ENCODE measurements around the gene CAPN13. TPM values are rescaled to one million over a fixed set of nuclear protein-coding genes. Genes with fewer than 3 reads are reported as not detected.

CAPN13 gene
- total RNA-seq, 1 experiment from 2014 or later: not detected

DNA sequence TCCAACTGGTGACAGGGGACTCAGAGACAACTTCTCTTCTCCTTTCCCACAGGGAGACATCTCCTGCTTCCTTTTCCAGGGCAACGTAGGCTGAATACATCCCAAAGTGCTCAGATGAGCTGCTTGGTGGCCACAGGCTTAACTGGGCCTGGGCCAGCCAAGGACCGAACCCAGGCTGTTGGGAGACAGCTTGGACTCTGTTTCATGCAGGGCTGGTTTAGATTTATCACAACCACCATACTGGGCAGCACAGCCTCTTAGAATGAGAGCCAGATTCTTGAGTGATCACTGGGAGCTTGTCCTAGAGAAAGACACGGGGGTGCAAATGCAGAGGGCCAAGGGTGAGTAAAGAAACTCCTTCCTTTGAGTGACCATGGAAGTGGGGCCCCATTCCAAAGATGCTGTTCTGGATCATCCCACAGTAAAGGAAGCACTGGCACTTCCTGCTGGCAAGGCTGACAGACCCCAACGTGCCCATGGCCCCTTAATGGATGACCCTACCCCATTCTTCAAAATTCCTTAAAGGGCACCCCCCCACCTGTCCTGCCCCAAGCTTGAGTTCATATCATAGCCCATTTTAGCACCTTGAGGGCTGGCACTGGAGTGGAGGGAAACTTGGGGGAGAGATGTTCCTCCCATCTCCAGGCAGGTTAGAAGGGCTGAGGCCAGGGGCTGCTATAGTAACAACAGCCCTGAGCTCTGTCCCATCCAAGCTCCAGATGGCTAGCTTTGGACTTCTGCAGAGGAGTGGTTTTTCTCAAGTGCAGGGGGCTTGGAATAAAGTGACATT, 84.1 kb downstream of the CAPN13 start:
- Histone ChIP-seq H4K20me1 (ENCODE audit: insufficient read depth, low read depth, low read length) (no peaks in the 10 kb centered on the region), H3K9me3 (ENCODE audit: low read length) (no peaks in the 10 kb centered on the region), H3K4me1 (ENCODE audit: low read length) (no peaks in the 10 kb centered on the region), H3K4me2 (ENCODE audit: low read depth, low read length, poor library complexity, severe bottlenecking) (no peak overlapping the region), H3K36me3 (ENCODE audit: insufficient read depth, low read length) (no peaks in the 10 kb centered on the region), H3K27ac (ENCODE audit: low read length) (no peak overlapping the region), H3K9ac (ENCODE audit: low read length) (no peak overlapping the region), H2AFZ (ENCODE audit: low read length) (no peak overlapping the region), H3K79me2 (ENCODE audit: low read length) (no peaks in the 10 kb centered on the region), H3K27me3 (ENCODE audit: low read length) (no peaks in the 10 kb centered on the region), H3K4me3 (ENCODE audit: low read length) (no peak overlapping the region), H3K9me2 (replicated peaks; ENCODE audit: insufficient read depth, low read length) (no peaks in the 10 kb centered on the region)
- no peak for DNase-seq

DNA sequence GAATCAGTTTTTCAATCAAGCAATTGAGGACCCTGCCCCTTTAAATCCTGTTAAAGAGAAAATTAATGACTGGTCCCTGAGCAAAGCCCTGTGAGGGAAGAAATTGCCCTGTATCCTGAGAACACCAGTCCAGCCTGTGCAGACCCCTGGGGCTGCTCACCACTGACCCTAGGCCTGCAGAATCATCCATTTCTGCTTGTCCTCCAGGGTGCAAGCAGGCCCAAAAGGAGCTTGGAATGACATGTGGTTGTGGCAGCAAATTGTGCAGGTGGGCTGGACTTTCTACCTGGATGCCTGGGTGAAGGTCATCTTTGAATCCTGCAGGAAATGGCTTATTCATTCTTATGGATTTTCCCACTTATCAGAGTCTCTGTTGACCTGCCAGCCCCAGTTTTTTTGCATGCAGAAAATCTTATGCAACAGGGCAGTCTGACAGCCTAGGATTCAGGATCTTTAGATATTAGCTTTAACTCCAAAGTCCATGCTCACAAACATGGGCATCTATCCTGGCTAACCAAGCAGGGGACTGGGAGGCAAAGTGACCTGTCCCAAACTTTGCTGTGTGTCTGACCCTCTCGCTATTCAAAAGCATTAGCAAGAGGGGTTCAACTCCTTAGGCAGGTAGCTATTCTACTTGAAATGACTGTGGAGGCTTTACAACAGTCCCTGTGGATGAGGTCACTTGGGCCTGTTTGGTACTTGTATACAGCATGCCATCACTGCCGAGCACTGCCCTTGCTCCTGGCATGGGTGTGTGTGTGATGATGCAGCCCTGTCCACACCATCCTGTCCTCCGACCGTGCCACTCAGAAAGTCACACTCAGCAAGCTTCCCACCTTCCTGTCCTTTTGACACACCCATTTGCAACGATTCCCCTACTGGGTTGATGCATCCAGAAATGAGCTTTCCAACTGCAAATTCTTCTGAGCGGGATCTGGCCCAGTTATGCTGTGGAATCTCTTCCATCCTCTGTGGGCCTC, 85.3 kb downstream of the CAPN13 start:
- no peaks in the 10 kb centered on the region for H3K36me3 ChIP-seq (ENCODE audit: insufficient read depth, low read length)
- no peak overlapping the region for H2AFZ ChIP-seq (ENCODE audit: low read length)
- H3K4me1 ChIP-seq (ENCODE audit: low read length): no peaks in the 10 kb centered on the region
- H3K9ac ChIP-seq (ENCODE audit: low read length): no peak overlapping the region
- H3K79me2 ChIP-seq (ENCODE audit: low read length): no peaks in the 10 kb centered on the region
- H3K27ac ChIP-seq (ENCODE audit: low read length): no peak overlapping the region
- DNase-seq: no peak
- H3K27me3 ChIP-seq (ENCODE audit: low read length): no peaks in the 10 kb centered on the region
- H3K4me3 ChIP-seq (ENCODE audit: low read length): no peak overlapping the region
- H3K9me2 ChIP-seq (replicated peaks; ENCODE audit: insufficient read depth, low read length): no peaks in the 10 kb centered on the region
- no peaks in the 10 kb centered on the region for H4K20me1 ChIP-seq (ENCODE audit: insufficient read depth, low read depth, low read length)
- H3K9me3 ChIP-seq (ENCODE audit: low read length): no peaks in the 10 kb centered on the region
- H3K4me2 ChIP-seq (ENCODE audit: low read depth, low read length, poor library complexity, severe bottlenecking): no peak overlapping the region

DNA sequence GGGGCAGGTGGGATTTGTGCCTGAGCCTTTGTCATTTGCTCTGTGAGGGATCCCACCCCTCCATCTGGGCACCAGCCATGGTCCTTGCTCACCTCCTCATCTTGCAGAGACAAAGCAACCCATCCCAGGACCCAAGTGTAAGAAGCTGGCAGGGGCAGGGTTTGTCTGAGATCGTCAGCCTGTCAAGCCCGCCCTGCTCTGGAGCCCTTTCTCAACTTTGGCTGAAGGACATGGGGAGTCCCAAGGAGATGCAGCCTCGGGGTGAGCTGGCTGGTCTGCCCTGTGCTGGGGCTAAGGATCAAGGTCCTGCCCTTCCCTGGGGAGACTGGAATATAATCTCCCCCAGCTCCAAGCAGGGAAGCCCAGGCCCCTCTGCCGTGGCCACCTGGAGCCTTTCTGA, 86.0 kb downstream of the CAPN13 start:
- Histone ChIP-seq H3K4me1 (ENCODE audit: low read length) (no peaks in the 10 kb centered on the region), H4K20me1 (ENCODE audit: insufficient read depth, low read depth, low read length) (no peaks in the 10 kb centered on the region), H3K9me3 (ENCODE audit: low read length) (no peaks in the 10 kb centered on the region), H3K9ac (ENCODE audit: low read length) (no peak overlapping the region), H3K9me2 (replicated peaks; ENCODE audit: insufficient read depth, low read length) (no peaks in the 10 kb centered on the region), H3K27ac (ENCODE audit: low read length) (no peak overlapping the region), H2AFZ (ENCODE audit: low read length) (no peak overlapping the region), H3K79me2 (ENCODE audit: low read length) (no peaks in the 10 kb centered on the region), H3K36me3 (ENCODE audit: insufficient read depth, low read length) (no peaks in the 10 kb centered on the region), H3K4me3 (ENCODE audit: low read length) (no peak overlapping the region), H3K27me3 (ENCODE audit: low read length) (no peaks in the 10 kb centered on the region), H3K4me2 (ENCODE audit: low read depth, low read length, poor library complexity, severe bottlenecking) (no peak overlapping the region)
- DNase-seq: no peak

DNA sequence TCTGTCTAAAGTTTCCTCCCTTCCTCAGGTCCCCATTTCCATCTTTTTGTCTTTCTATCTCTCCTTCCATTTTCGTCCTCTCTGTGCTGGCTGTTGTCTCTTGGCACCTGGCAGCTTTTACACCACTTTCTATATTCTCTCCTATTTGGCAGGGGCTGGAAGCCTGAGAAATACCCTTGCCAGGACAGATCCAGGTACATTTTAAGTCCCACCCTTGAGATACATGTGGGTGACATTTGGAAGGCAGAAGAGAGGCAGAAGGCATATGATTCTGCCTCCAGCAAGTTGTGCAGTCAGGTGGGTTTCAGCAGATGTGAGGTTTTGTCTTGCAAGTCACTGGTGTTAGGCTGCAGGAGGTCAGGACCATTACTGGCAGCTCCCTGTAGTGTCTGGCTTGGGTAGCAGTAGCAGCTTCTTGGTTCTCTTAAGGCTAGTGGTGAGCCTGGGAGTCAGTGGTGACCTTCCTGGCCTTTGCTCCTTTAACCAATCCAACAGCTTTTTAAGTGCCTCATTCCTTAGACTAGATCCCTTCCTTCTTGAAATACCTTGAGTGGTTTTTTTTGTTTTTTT, 90.1 kb downstream of the CAPN13 start:
- Histone ChIP-seq H3K4me2 (ENCODE audit: low read depth, low read length, poor library complexity, severe bottlenecking) (no peak overlapping the region), H3K4me3 (ENCODE audit: low read length) (no peak overlapping the region), H3K79me2 (ENCODE audit: low read length) (no peaks in the 10 kb centered on the region), H3K36me3 (ENCODE audit: insufficient read depth, low read length) (no peaks in the 10 kb centered on the region), H2AFZ (ENCODE audit: low read length) (no peak overlapping the region), H3K27me3 (ENCODE audit: low read length) (no peaks in the 10 kb centered on the region), H3K27ac (ENCODE audit: low read length) (no peak overlapping the region), H4K20me1 (ENCODE audit: insufficient read depth, low read depth, low read length) (no peaks in the 10 kb centered on the region), H3K9ac (ENCODE audit: low read length) (no peak overlapping the region), H3K4me1 (ENCODE audit: low read length) (no peaks in the 10 kb centered on the region), H3K9me2 (replicated peaks; ENCODE audit: insufficient read depth, low read length) (no peaks in the 10 kb centered on the region), H3K9me3 (ENCODE audit: low read length) (no peaks in the 10 kb centered on the region)
- no peak for DNase-seq

DNA sequence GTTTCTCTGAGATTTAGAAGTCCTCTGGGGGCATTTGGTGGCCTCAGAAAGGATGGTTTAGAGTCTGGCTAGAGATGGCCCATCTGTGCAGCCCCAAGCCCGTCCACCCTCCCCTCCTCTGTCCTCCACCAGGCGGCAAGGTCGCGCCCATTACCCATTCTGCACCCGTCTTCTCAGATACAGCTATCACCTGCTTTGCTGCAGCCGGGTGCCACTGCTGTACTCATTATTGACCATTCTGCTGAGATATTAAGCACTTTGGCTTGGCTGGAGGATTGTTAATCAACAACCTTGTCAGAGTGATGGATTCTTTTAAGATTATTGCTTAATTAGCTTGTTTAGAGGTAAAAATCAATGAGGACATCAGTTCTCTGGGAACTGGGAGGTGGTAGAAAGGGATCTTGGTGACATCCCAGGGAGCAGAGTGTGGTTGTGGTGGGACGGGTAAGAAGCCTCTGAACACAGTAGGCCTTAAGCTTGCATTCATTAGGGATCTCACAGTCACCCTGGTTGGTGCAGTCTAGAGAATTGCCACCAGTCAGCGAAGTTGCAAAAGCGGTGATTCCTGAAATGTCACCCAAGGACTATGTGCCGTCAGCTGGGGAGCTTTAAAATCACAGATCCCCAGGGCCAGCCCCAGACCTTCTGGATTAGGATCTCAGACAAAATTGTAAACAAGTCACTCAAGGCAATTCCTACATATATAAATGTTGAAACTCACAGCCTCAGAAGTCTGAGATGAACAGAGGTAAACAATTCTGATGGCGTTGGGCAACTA, 90.9 kb downstream of the CAPN13 start:
- Histone ChIP-seq H4K20me1 (ENCODE audit: insufficient read depth, low read depth, low read length) (no peaks in the 10 kb centered on the region), H3K36me3 (ENCODE audit: insufficient read depth, low read length) (no peaks in the 10 kb centered on the region), H3K4me3 (ENCODE audit: low read length) (no peak overlapping the region), H3K27me3 (ENCODE audit: low read length) (no peaks in the 10 kb centered on the region), H3K4me1 (ENCODE audit: low read length) (no peaks in the 10 kb centered on the region), H2AFZ (ENCODE audit: low read length) (no peak overlapping the region), H3K79me2 (ENCODE audit: low read length) (no peaks in the 10 kb centered on the region), H3K9me2 (replicated peaks; ENCODE audit: insufficient read depth, low read length) (no peaks in the 10 kb centered on the region), H3K9me3 (ENCODE audit: low read length) (no peaks in the 10 kb centered on the region), H3K4me2 (ENCODE audit: low read depth, low read length, poor library complexity, severe bottlenecking) (no peak overlapping the region), H3K27ac (ENCODE audit: low read length) (no peak overlapping the region), H3K9ac (ENCODE audit: low read length) (no peak overlapping the region)
- no peak for DNase-seq

DNA sequence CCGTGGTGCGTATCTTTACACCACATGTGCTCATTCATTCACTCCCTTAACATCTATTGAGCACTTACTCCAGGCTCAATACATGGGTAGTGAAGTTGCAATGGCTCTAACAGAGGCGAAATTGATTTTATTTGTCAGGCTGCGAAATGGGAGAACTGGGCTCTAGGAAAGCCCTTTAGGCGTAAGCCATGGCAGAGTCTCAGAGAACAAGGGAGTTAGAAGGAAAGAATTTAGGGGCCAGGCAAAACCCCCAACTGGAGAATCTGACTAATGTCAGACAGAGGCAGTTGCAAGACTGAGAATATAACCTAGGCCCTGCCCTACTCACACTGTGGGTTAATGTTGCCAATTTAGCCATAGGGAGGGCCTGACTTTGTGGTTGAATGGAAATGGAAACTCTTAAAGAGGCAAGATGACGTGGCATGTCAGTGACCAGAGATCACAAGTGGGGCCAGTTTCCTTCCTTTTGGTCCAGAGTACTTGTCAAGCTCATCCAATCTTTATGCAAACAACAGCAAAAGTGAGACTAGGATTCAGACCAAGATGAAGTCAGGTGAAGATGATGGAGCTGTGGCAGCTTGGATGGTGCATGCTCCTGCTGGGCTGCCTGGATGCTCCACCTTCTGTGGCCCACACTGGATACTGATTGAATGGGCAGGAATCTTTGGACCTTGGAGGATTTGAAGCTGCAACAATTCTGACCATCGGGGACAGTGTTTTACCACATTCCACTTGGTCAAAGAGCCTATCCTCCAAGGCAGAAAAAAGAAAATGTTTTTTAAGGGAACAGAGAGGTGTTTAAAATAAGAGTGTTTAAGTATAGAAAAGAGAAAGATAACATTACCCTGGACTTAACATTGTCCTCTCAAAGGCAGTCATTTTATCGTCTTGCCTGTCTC, 92.2 kb downstream of the CAPN13 start:
- Histone ChIP-seq H3K36me3 (ENCODE audit: insufficient read depth, low read length) (no peaks in the 10 kb centered on the region), H2AFZ (ENCODE audit: low read length) (no peak overlapping the region), H4K20me1 (ENCODE audit: insufficient read depth, low read depth, low read length) (no peaks in the 10 kb centered on the region), H3K4me2 (ENCODE audit: low read depth, low read length, poor library complexity, severe bottlenecking) (no peak overlapping the region), H3K9me2 (replicated peaks; ENCODE audit: insufficient read depth, low read length) (no peaks in the 10 kb centered on the region), H3K27me3 (ENCODE audit: low read length) (no peaks in the 10 kb centered on the region), H3K4me1 (ENCODE audit: low read length) (no peaks in the 10 kb centered on the region), H3K9ac (ENCODE audit: low read length) (no peak overlapping the region), H3K27ac (ENCODE audit: low read length) (no peak overlapping the region), H3K79me2 (ENCODE audit: low read length) (no peaks in the 10 kb centered on the region), H3K9me3 (ENCODE audit: low read length) (no peaks in the 10 kb centered on the region), H3K4me3 (ENCODE audit: low read length) (no peak overlapping the region)
- no peak for DNase-seq

DNA sequence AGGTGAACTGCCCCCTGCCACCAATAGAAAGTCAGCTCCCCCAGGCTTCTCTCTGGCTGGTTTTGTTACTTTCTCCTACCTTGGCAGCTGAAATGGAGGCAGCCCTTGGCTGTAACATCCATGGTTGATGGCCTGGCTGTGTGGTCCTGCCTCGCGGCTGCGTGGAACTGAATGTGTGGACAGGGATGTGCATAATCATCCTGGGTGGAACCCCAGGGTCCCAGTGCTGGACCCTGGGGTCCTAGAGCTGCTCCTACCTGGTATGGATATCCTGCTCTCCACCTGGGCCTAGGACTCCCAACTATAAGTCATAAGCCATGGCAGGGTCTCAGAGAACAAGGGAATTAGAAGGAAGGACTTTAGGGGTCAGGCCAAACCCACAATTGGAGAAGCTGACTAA, 93.5 kb downstream of the CAPN13 start:
- H3K9ac ChIP-seq (ENCODE audit: low read length): no peak overlapping the region
- no peaks in the 10 kb centered on the region for H3K79me2 ChIP-seq (ENCODE audit: low read length)
- no peaks in the 10 kb centered on the region for H3K9me2 ChIP-seq (replicated peaks; ENCODE audit: insufficient read depth, low read length)
- H4K20me1 ChIP-seq (ENCODE audit: insufficient read depth, low read depth, low read length): no peaks in the 10 kb centered on the region
- no peaks in the 10 kb centered on the region for H3K4me1 ChIP-seq (ENCODE audit: low read length)
- no peak overlapping the region for H3K27ac ChIP-seq (ENCODE audit: low read length)
- H3K9me3 ChIP-seq (ENCODE audit: low read length): no peaks in the 10 kb centered on the region
- peak overlapping the region; percentile 85 for H2AFZ ChIP-seq (ENCODE audit: low read length)
- no peak overlapping the region for H3K4me3 ChIP-seq (ENCODE audit: low read length)
- no peak overlapping the region for H3K4me2 ChIP-seq (ENCODE audit: low read depth, low read length, poor library complexity, severe bottlenecking)
- H3K36me3 ChIP-seq (ENCODE audit: insufficient read depth, low read length): no peaks in the 10 kb centered on the region
- DNase-seq: no peak
- H3K27me3 ChIP-seq (ENCODE audit: low read length): no peaks in the 10 kb centered on the region
